PFSK-1 (cell line): ENCODE data around the gene PAPOLB.

Source experiments
- POLR2AphosphoS5 ChIP-seq: IDR thresholded peaks from 2 replicates; pipeline ENCODE4 v1.6.1; 2012; ENCODE audit warnings: low read depth, mild to moderate bottlenecking, control low read depth, low read length, moderate library complexity
- REST ChIP-seq, 2 experiments: IDR thresholded peaks; 2 replicates each; pipeline versions ENCODE4 v1.6.1 to v1.8.0; 2011 to 2012; ENCODE audit warnings: low read depth in 2 of 2, low read length in 2 of 2, control low read depth in 1 of 2, inconsistent platforms in 1 of 2, mild to moderate bottlenecking in 1 of 2, moderate library complexity in 1 of 2; ENCODE audit not compliant: insufficient read depth in 1 of 2
- TAF1 ChIP-seq: IDR thresholded peaks from 2 replicates; pipeline ENCODE4 v1.6.1; 2012; ENCODE audit warnings: low read length, control low read depth, borderline replicate concordance; ENCODE audit not compliant: insufficient read depth

- TF ChIP-seq POLR2AphosphoS5, result no peak
- no peak for TF ChIP-seq REST (IDR thresholded peaks at IDR 0.05; ENCODE audit: insufficient read depth in 1 of 2, low read depth in 2 of 2, low read length in 2 of 2)
- no peak for TF ChIP-seq TAF1
These were observed 603 bp downstream of the PAPOLB start for GRCh38 chr7:4861227-4861626.
